GM19452 (cell line): ENCODE data around the gene MKNK1.

Experiments used
- ATAC-seq: cut with Tn5 transposase; IDR thresholded peaks from one replicate; pipeline ENCODE4 v1.9.1; 2021; ENCODE audit not compliant: unreplicated experiment

The MKNK1 gene

GRCh38 chr1:46619656-46620258, 15.7 kb upstream of the MKNK1 start:
- no peak for ATAC-seq

- no peak for ATAC-seq
Observed at GRCh38 chr1:46618754-46619415, 14.8 kb upstream of the MKNK1 start.

- ATAC-seq = no peak
Observed at GRCh38 chr1:46617833-46618232, 13.8 kb upstream of the MKNK1 start.

GRCh38 chr1:46617108-46617800, 13.2 kb upstream of the MKNK1 start:
- ATAC-seq = no peak

- ATAC-seq = peak; percentile 68
Observed at GRCh38 chr1:46616277-46617107, 12.4 kb upstream of the MKNK1 start, which contains the start of gene MOB3C. TSS of gene MOB3C (minus strand) at chr1:46616811. CDS start at chr1:46613321, 3,490 bp downstream.

GRCh38 chr1:46615735-46616134, 11.7 kb upstream of the MKNK1 start:
- no peak for ATAC-seq

GRCh38 chr1:46615088-46615487, 11.0 kb upstream of the MKNK1 start:
- no peak for ATAC-seq

GRCh38 chr1:46614604-46614984, 10.5 kb upstream of the MKNK1 start:
- no peak for ATAC-seq

- ATAC-seq = no peak
Observed at GRCh38 chr1:46613661-46614603, 9.9 kb upstream of the MKNK1 start.

GRCh38 chr1:46612937-46613660, 9.0 kb upstream of the MKNK1 start:
- ATAC-seq = no peak

GRCh38 chr1:46611691-46612221, 7.7 kb upstream of the MKNK1 start:
- ATAC-seq = no peak

GRCh38 chr1:46607345-46608130, 3.5 kb upstream of the MKNK1 start:
- no peak for ATAC-seq

- no peak for ATAC-seq
Observed at GRCh38 chr1:46606255-46606965, 2.3 kb upstream of the MKNK1 start.

- ATAC-seq = no peak
Observed at GRCh38 chr1:46605232-46605631, 1.2 kb upstream of the MKNK1 start.

GRCh38 chr1:46603481-46603857, 599 bp downstream of the MKNK1 start:
- no peak for ATAC-seq

- no peak for ATAC-seq
Observed at GRCh38 chr1:46601257-46602007, 2.6 kb downstream of the MKNK1 start.
